HepG2 (cell line): ENCODE measurements around the gene PGP. TPM values are rescaled to one million over a fixed set of nuclear protein-coding genes. Genes with fewer than 3 reads are reported as not detected.

Experiments used
- EEA1 ChIP-seq: sonication (generic); formaldehyde crosslinking; IDR thresholded peaks from 2 replicates; pipeline ENCODE4 v1.5.1; 2020; ENCODE audit warnings: mild to moderate bottlenecking, missing genetic modification reagents, borderline replicate concordance
- FOSL1 ChIP-seq: sonication (generic); formaldehyde crosslinking; IDR thresholded peaks from 2 replicates; pipeline ENCODE4 v1.9.0; 2021; ENCODE audit warnings: missing genetic modification reagents, borderline replicate concordance
- MYC ChIP-seq: sonication (generic); formaldehyde crosslinking; IDR thresholded peaks from 2 replicates; pipeline ENCODE4 v1.9.0; 2021; ENCODE audit warnings: missing genetic modification reagents, borderline replicate concordance
- NFYB ChIP-seq: sonication (generic); formaldehyde crosslinking; IDR thresholded peaks from 2 replicates; pipeline ENCODE4 v1.4.0; 2020; ENCODE audit warnings: missing genetic modification reagents
- PAXIP1 ChIP-seq: sonication (generic); formaldehyde crosslinking; conservative IDR thresholded peaks from 2 replicates; pipeline ENCODE4 v1.4.0; 2020; ENCODE audit warnings: mild to moderate bottlenecking, missing genetic modification reagents, moderate library complexity
- RNF2 ChIP-seq: fragments of 450-650 bp; conservative IDR thresholded peaks from 2 replicates; pipeline ENCODE4 v1.6.1; 2016; ENCODE audit warnings: low read depth
- TBL1XR1 ChIP-seq: fragments of 150-350 bp; IDR thresholded peaks from 2 replicates; pipeline ENCODE4 v1.6.1; 2014; ENCODE audit warnings: borderline replicate concordance, low read length; ENCODE audit not compliant: partially characterized antibody
- ZFX ChIP-seq: sonication (generic); formaldehyde crosslinking; IDR thresholded peaks from 2 replicates; pipeline ENCODE4 v1.4.0; 2020; ENCODE audit warnings: mild to moderate bottlenecking, low read depth, missing genetic modification reagents, moderate library complexity
- ZGPAT ChIP-seq: IDR thresholded peaks from 2 replicates; pipeline ENCODE4 v1.6.1; 2016; ENCODE audit warnings: mild to moderate bottlenecking
- ZMAT3 ChIP-seq: sonication (generic); formaldehyde crosslinking; conservative IDR thresholded peaks from 2 replicates; pipeline ENCODE4 v1.7.0; 2021; ENCODE audit warnings: missing genetic modification reagents
- ZNF276 ChIP-seq: sonication (generic); formaldehyde crosslinking; IDR thresholded peaks from 2 replicates; pipeline ENCODE4 v1.4.0; 2020; ENCODE audit warnings: mild to moderate bottlenecking, low read depth, missing genetic modification reagents
- ZSCAN12 ChIP-seq: sonication (generic); formaldehyde crosslinking; IDR thresholded peaks from 2 replicates; pipeline ENCODE4 v1.9.0; 2021; ENCODE audit warnings: mild to moderate bottlenecking, missing genetic modification reagents
- polyA plus RNA-seq, 8 experiments: library from polyadenylated mRNA; depleted of rRNA in 3 of 8; stranded (reverse) in 7 of 8; unstranded in 1 of 8; fragments of >200 nt; fragmentation: Illumina TruSeq in 4 of 8; extraction: Trizol in 4 of 8; gene quantifications; 2 replicates each; pipeline versions ENCODE4 v1.2.1 to v1.2.3, GENCODE V29; 2011 to 2016; ENCODE audit warnings: low read depth in 4 of 8, missing spikeins in 1 of 8, mixed read lengths in 1 of 8; ENCODE audit not compliant: insufficient read depth in 1 of 8
- total RNA-seq, 5 experiments: library from RNA; depleted of rRNA; stranded (reverse); fragments of >200 nt; fragmentation: Illumina TruSeq; extraction: Trizol; gene quantifications; 2 replicates each; pipeline ENCODE4 v1.2.3, GENCODE V29; 2016; ENCODE audit warnings: low read depth in 1 of 5
- TF ChIP-seq, protein P1 (sequence below): sonication (generic); formaldehyde crosslinking; IDR thresholded peaks from 2 replicates; pipeline ENCODE4 v1.4.0; 2020; ENCODE audit warnings: mild to moderate bottlenecking, missing genetic modification reagents, borderline replicate concordance

PGP gene
- total and polyA plus RNA-seq, 2 of the 13 experiments (the other 11 are each of a cell fraction or from before 2014, with no cell fraction given), result 7.3 to 18.3 TPM

GRCh38 chr16:2190002-2190658, 24.5 kb downstream of the PGP start (continued):
- peak; percentile 32; the same call in 1 of the 2 replicates for TF ChIP-seq ZGPAT (CRISPR knock-in tag)
- no peak for TF ChIP-seq NFYB
- TF ChIP-seq ZFX, result peak; percentile 92
- peak; percentile 67; the same call in 1 of the 2 replicates for TF ChIP-seq MYC (CRISPR knock-in tag)
- TF ChIP-seq TBL1XR1, result no peak
- peak; percentile 47; the same call in 1 of the 2 replicates for TF ChIP-seq ZNF276 (CRISPR knock-in tag)
- TF ChIP-seq, protein P1, sequence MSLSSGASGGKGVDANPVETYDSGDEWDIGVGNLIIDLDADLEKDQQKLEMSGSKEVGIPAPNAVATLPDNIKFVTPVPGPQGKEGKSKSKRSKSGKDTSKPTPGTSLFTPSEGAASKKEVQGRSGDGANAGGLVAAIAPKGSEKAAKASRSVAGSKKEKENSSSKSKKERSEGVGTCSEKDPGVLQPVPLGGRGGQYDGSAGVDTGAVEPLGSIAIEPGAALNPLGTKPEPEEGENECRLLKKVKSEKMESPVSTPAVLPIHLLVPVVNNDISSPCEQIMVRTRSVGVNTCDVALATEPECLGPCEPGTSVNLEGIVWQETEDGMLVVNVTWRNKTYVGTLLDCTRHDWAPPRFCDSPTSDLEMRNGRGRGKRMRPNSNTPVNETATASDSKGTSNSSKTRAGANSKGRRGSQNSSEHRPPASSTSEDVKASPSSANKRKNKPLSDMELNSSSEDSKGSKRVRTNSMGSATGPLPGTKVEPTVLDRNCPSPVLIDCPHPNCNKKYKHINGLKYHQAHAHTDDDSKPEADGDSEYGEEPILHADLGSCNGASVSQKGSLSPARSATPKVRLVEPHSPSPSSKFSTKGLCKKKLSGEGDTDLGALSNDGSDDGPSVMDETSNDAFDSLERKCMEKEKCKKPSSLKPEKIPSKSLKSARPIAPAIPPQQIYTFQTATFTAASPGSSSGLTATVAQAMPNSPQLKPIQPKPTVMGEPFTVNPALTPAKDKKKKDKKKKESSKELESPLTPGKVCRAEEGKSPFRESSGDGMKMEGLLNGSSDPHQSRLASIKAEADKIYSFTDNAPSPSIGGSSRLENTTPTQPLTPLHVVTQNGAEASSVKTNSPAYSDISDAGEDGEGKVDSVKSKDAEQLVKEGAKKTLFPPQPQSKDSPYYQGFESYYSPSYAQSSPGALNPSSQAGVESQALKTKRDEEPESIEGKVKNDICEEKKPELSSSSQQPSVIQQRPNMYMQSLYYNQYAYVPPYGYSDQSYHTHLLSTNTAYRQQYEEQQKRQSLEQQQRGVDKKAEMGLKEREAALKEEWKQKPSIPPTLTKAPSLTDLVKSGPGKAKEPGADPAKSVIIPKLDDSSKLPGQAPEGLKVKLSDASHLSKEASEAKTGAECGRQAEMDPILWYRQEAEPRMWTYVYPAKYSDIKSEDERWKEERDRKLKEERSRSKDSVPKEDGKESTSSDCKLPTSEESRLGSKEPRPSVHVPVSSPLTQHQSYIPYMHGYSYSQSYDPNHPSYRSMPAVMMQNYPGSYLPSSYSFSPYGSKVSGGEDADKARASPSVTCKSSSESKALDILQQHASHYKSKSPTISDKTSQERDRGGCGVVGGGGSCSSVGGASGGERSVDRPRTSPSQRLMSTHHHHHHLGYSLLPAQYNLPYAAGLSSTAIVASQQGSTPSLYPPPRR (CRISPR knock-in tag), result 0 out of 2 replicates have a peak, but pooled peaks have one; percentile 33
- TF ChIP-seq RNF2, result 0 out of 2 replicates have a peak, but pooled peaks have one; percentile 49
- no peak for TF ChIP-seq FOSL1 (CRISPR knock-in tag)
- TF ChIP-seq ZSCAN12 (CRISPR knock-in tag), result 0 out of 2 replicates have a peak, but pooled peaks have one; percentile 56
- TF ChIP-seq ZMAT3, result 0 out of 2 replicates have a peak, but pooled peaks have one; percentile 29
- TF ChIP-seq PAXIP1 (CRISPR knock-in tag), result peak; percentile 49
- no peak for TF ChIP-seq EEA1 (CRISPR knock-in tag)
